NCI-H2029 treated with DMSO at 0.1 percent for 48 hours (cell line): ENCODE measurements around the gene UFD1.

ENCODE experiments used
- DNase-seq: peaks from one replicate; lab custom pipeline; 2025; lab: John Stamatoyannopoulos, UW

Gene UFD1

GRCh38 chr22:19478901-19479354 lies at the start of gene UFD1:
UFD1 (minus strand) TSS chr22:19479193; CDS start chr22:19479085, 108 bp downstream.
- DNase-seq, result peak; percentile 76

GRCh38 chr22:19527861-19528417 lies 48.9 kb upstream of the UFD1 start:
- DNase-seq, result no peak

- no peak for DNase-seq
These were observed 48.3 kb upstream of the UFD1 start for GRCh38 chr22:19527321-19527721.

- no peak for DNase-seq
These were observed 47.7 kb upstream of the UFD1 start for GRCh38 chr22:19526702-19527111.

- no peak for DNase-seq
These were observed 47.2 kb upstream of the UFD1 start for GRCh38 chr22:19526076-19526701.

GRCh38 chr22:19525666-19526065 lies 46.7 kb upstream of the UFD1 start:
- DNase-seq, result no peak

- no peak for DNase-seq
These were observed 46.2 kb upstream of the UFD1 start for GRCh38 chr22:19525116-19525660.

GRCh38 chr22:19524170-19525115 lies 45.5 kb upstream of the UFD1 start, which contains the start of gene CLDN5:
CLDN5 (minus strand) TSS chr22:19524410; CDS start chr22:19524255, 155 bp downstream.
- DNase-seq, result no peak

- no peak for DNase-seq
These were observed 44.5 kb upstream of the UFD1 start for GRCh38 chr22:19523240-19524169.

GRCh38 chr22:19522881-19523239 lies 43.9 kb upstream of the UFD1 start:
- DNase-seq, result no peak

- DNase-seq, result peak; percentile 51
These were observed 43.3 kb upstream of the UFD1 start for GRCh38 chr22:19522190-19522880.

- no peak for DNase-seq
These were observed 41.7 kb upstream of the UFD1 start for GRCh38 chr22:19520566-19521305.

GRCh38 chr22:19520007-19520406 lies 41.0 kb upstream of the UFD1 start:
- DNase-seq, result no peak

GRCh38 chr22:19519041-19519926 lies 40.3 kb upstream of the UFD1 start:
- DNase-seq, result no peak

GRCh38 chr22:19518635-19519034 lies 39.6 kb upstream of the UFD1 start:
- DNase-seq, result no peak

GRCh38 chr22:19517919-19518611 lies 39.1 kb upstream of the UFD1 start:
- DNase-seq, result no peak

GRCh38 chr22:19517171-19517500 lies 38.1 kb upstream of the UFD1 start:
- DNase-seq, result no peak

GRCh38 chr22:19516378-19517170 lies 37.6 kb upstream of the UFD1 start:
- DNase-seq, result no peak
